Measurements from ENCODE around the gene CAPN7.

DNA sequence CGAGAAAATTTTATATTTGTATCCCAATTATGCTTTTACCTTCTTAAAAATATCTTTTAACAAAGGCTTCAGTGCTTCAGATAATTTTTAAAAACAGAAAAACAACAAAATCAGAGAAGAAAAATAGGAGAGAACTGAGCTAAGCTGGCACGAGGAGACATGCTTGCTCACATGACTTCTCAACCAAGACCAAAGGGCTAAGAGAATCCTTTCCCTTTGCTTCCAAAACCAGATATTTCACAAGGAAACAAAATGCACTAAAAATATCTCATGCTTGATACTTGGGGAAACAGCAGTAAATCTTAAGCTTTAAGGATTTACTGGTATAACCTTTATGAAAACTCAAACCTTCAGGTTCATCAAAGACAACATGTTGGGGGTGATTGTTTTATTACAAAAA is 58.4 kb downstream of the CAPN7 start:
- TF ChIP-seq CREB1 (IDR thresholded peaks at IDR 0.05; ENCODE audit: low read depth) (no peak), FOXM1 (IDR thresholded peaks at IDR 0.05; ENCODE audit: borderline replicate concordance, low read depth) (no peak)

Measured in Ishikawa (cell line).